Keratinocyte (primary cell): ENCODE measurements around the gene ZNRF1. TPM values are rescaled to one million over a fixed set of nuclear protein-coding genes. Genes with fewer than 3 reads are reported as not detected.

ENCODE experiments used
- DNase-seq: peaks from one replicate; pipeline ENCODE4 v3.0.0-alpha.2; 2011; ENCODE audit warnings: low read depth, missing footprints, low spot score
- FAIRE-seq: peaks from 2 replicates; lab custom pipeline; 2011; peaks lifted over from hg19 to GRCh38; lab: Jason Lieb, UNC
- H2AFZ ChIP-seq: 2 replicates; pipeline ENCODE4 v1.6.0; 2012; ENCODE audit warnings: low read length, control low read depth, inconsistent platforms; ENCODE audit not compliant: control insufficient read depth
- H3K27ac ChIP-seq: 2 replicates; pipeline ENCODE4 v1.5.1; 2011; ENCODE audit warnings: low read length; ENCODE audit not compliant: control insufficient read depth, insufficient read depth
- H3K27me3 ChIP-seq: 3 replicates; pipeline ENCODE4 v1.6.0; 2011; ENCODE audit warnings: low read length; ENCODE audit not compliant: control insufficient read depth, insufficient read depth; ENCODE audit errors: extremely low read depth
- H3K36me3 ChIP-seq, 2 experiments: 2 replicates in 1 of 2; 3 replicates in 1 of 2; pipeline ENCODE4 v1.5.1; 2011; ENCODE audit warnings: low read length in 2 of 2, mild to moderate bottlenecking in 1 of 2; ENCODE audit not compliant: control insufficient read depth in 2 of 2, insufficient read depth in 2 of 2; ENCODE audit errors: extremely low read depth in 1 of 2
- H3K4me1 ChIP-seq: 3 replicates; pipeline ENCODE4 v1.5.1; 2011; ENCODE audit warnings: low read length; ENCODE audit not compliant: control insufficient read depth, insufficient read depth; ENCODE audit errors: extremely low read depth
- H3K4me2 ChIP-seq: 3 replicates; pipeline ENCODE4 v1.6.0; 2011; ENCODE audit warnings: low read depth, low read length; ENCODE audit not compliant: control insufficient read depth, insufficient read depth; ENCODE audit errors: extremely low read depth
- H3K4me3 ChIP-seq, 3 experiments: fragments of 200-600 bp in 1 of 3; sonication (generic) in 1 of 3; 2 replicates in 2 of 3; 3 replicates in 1 of 3; pipeline ENCODE4 v1.5.1; 2011 to 2016; ENCODE audit warnings: low read length in 3 of 3, mild to moderate bottlenecking in 3 of 3, control low read depth in 2 of 3, inconsistent platforms in 1 of 3, low read depth in 1 of 3, mixed read lengths in 1 of 3, mixed run types in 1 of 3, moderate library complexity in 1 of 3; ENCODE audit not compliant: control insufficient read depth in 2 of 3, insufficient read depth in 2 of 3; ENCODE audit errors: extremely low read depth in 1 of 3
- H3K79me2 ChIP-seq: 2 replicates; pipeline ENCODE4 v1.6.0; 2012; ENCODE audit warnings: low read length; ENCODE audit not compliant: control insufficient read depth, insufficient read depth
- H3K9ac ChIP-seq: 3 replicates; pipeline ENCODE4 v1.6.0; 2011; ENCODE audit warnings: low read length; ENCODE audit not compliant: control insufficient read depth, insufficient read depth; ENCODE audit errors: extremely low read depth
- H3K9me1 ChIP-seq: 3 replicates; pipeline ENCODE4 v1.6.0; 2011; ENCODE audit warnings: low read length; ENCODE audit not compliant: control insufficient read depth, insufficient read depth; ENCODE audit errors: extremely low read depth
- H3K9me3 ChIP-seq: 2 replicates; pipeline ENCODE4 v1.5.1; 2012; ENCODE audit warnings: low read depth, low read length; ENCODE audit not compliant: control insufficient read depth
- H4K20me1 ChIP-seq: 3 replicates; pipeline ENCODE4 v1.6.0; 2011; ENCODE audit warnings: low read length; ENCODE audit not compliant: control insufficient read depth, insufficient read depth; ENCODE audit errors: extremely low read depth
- CTCF ChIP-seq, 3 experiments: IDR thresholded peaks in 1 of 3; conservative IDR thresholded peaks in 1 of 3; optimal IDR thresholded peaks in 1 of 3; 2 replicates in 2 of 3; 3 replicates in 1 of 3; pipeline versions ENCODE3 to v1.5.1; 2011; ENCODE audit warnings: low read length in 3 of 3, mild to moderate bottlenecking in 3 of 3, moderate library complexity in 2 of 3, control low read depth in 1 of 3, inconsistent platforms in 1 of 3; ENCODE audit not compliant: insufficient read depth in 2 of 3; ENCODE audit errors: extremely low read depth in 1 of 3
- EZH2 ChIP-seq: IDR thresholded peaks from one replicate; pipeline ENCODE4 v1.6.1; 2012; ENCODE audit warnings: inconsistent platforms, mild to moderate bottlenecking, low read length, moderate library complexity
- dilution Hi-C: fragments of 300-500 bp; cut with MboI; formaldehyde crosslinking; loops from one replicate; pipeline ENCODE4 v1.7.0; 2020; ENCODE audit warnings: low sequenced_read_pairs; ENCODE audit not compliant: extremely low pct_ligation_motif_present
- polyA plus RNA-seq, 5 experiments: library from polyadenylated mRNA; depleted of rRNA in 3 of 5; stranded (reverse) in 3 of 5; stranded (forward) in 1 of 5; unstranded in 1 of 5; fragments of >200 nt; gene quantifications; 1 replicate in 1 of 5; 2 replicates in 3 of 5; 3 replicates in 1 of 5; pipeline versions ENCODE4 v1.2.1 to v1.2.3, GENCODE V29; 2011 to 2012; ENCODE audit warnings: missing spikeins in 2 of 5, low read depth in 1 of 5, low replicate concordance in 1 of 5

ZNRF1 gene
- polyA plus RNA-seq, 1 donor (not counting 4 experiments of a cell fraction or from before 2014, with no cell fraction given) = 19.1 TPM

- no peaks in the 10 kb centered on the region for H3K9me3 ChIP-seq
- H3K27ac ChIP-seq = no peak overlapping the region
- H3K9me1 ChIP-seq = no peaks in the 10 kb centered on the region
- no peak overlapping the region for H2AFZ ChIP-seq
- no peaks in the 10 kb centered on the region for H3K36me3 ChIP-seq
- no peaks in the 10 kb centered on the region for H4K20me1 ChIP-seq
- no peak overlapping the region for H3K9ac ChIP-seq
- H3K4me2 ChIP-seq = no peak overlapping the region
- no peak overlapping the region for H3K4me3 ChIP-seq
- H3K27me3 ChIP-seq = no peaks in the 10 kb centered on the region
- no peak for TF ChIP-seq CTCF (optimal IDR thresholded peaks at IDR 0.05 in 1 of 3, IDR thresholded peaks at IDR 0.05 in 1 of 3, conservative IDR thresholded peaks at IDR 0.05 in 1 of 3; ENCODE audit: extremely low read depth in 1 of 3, insufficient read depth in 2 of 3, low read length in 3 of 3)
- no peak for TF ChIP-seq EZH2
- DNase-seq (no peak), FAIRE-seq (no peak)
- dilution Hi-C loops = no loop called here
- peaks cover 25% of the 10 kb centered on the region for H3K79me2 ChIP-seq
- peaks cover 3% of the 10 kb centered on the region for H3K4me1 ChIP-seq
Measured at GRCh38 chr16:75080205-75081029, 81.6 kb downstream of the ZNRF1 start.

GRCh38 chr16:75081179-75081859, 82.5 kb downstream of the ZNRF1 start:
- Histone ChIP-seq H3K27me3 (no peaks in the 10 kb centered on the region), H3K9me3 (no peaks in the 10 kb centered on the region), H3K9me1 (no peaks in the 10 kb centered on the region), H3K27ac (no peak overlapping the region), H3K9ac (no peak overlapping the region), H4K20me1 (no peaks in the 10 kb centered on the region), H3K4me1 (peaks cover 3% of the 10 kb centered on the region), H3K79me2 (peaks cover 18% of the 10 kb centered on the region), H3K36me3 (no peaks in the 10 kb centered on the region), H2AFZ (no peak overlapping the region), H3K4me2 (no peak overlapping the region), H3K4me3 (no peak overlapping the region)
- FAIRE-seq (no peak), DNase-seq (no peak)
- no peak for TF ChIP-seq EZH2
- no peak for TF ChIP-seq CTCF (optimal IDR thresholded peaks at IDR 0.05 in 1 of 3, IDR thresholded peaks at IDR 0.05 in 1 of 3, conservative IDR thresholded peaks at IDR 0.05 in 1 of 3; ENCODE audit: extremely low read depth in 1 of 3, insufficient read depth in 2 of 3, low read length in 3 of 3)
- dilution Hi-C loops = no loop called here
